Jurkat, Clone E6-1 (cell line): ENCODE measurements around the gene SLC39A9.
"Not testable (repeated sequence)": the region's sequence is repeated elsewhere in the genome, so short reads cannot be mapped to it uniquely, and the experiment has no call there.

Experiments
- DNase-seq: peaks from one replicate; pipeline ENCODE4 v3.0.0-alpha.2; 2011; ENCODE audit warnings: low read depth, low spot score
- H3K4me3 ChIP-seq: 2 replicates; pipeline ENCODE4 v1.5.1; 2011; ENCODE audit warnings: mild to moderate bottlenecking, low read length, control low read depth, moderate library complexity

SLC39A9 gene

GRCh38 chr14:69366069-69366468 is 32.4 kb upstream of the SLC39A9 start:
- H3K4me3 ChIP-seq: no peak overlapping the region
- no peak for DNase-seq

DNA sequence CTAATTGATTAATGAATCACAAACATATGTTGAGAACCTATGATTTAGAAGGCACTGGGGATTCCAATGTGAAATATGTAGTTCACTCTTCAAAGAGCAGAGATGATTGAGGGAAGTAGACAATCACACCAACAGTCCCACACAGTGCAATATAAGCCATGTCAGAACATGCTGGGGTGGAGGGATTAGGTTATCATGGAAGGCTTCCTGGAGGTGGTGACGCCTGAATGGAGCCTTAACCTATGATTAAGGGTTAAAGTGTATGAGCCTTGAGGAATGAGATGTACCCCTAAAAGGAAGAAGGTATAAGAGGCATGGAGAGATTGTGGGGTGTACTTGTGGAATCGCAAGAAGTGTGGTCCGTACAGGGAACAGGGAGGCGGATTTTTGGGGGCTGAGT is 31.7 kb upstream of the SLC39A9 start:
- no peak for DNase-seq
- no peak overlapping the region for H3K4me3 ChIP-seq

- no peak overlapping the region for H3K4me3 ChIP-seq
- no peak for DNase-seq
Observed at GRCh38 chr14:69368381-69368780, 30.1 kb upstream of the SLC39A9 start.

- no peak overlapping the region for H3K4me3 ChIP-seq
- DNase-seq: no peak
Observed at GRCh38 chr14:69370061-69370460, 28.4 kb upstream of the SLC39A9 start.

- DNase-seq: no peak
- no peak overlapping the region for H3K4me3 ChIP-seq
Observed at GRCh38 chr14:69372146-69372545, 26.3 kb upstream of the SLC39A9 start.

GRCh38 chr14:69373104-69373503 is 25.4 kb upstream of the SLC39A9 start:
- no peak for DNase-seq
- H3K4me3 ChIP-seq: no peak overlapping the region

DNA sequence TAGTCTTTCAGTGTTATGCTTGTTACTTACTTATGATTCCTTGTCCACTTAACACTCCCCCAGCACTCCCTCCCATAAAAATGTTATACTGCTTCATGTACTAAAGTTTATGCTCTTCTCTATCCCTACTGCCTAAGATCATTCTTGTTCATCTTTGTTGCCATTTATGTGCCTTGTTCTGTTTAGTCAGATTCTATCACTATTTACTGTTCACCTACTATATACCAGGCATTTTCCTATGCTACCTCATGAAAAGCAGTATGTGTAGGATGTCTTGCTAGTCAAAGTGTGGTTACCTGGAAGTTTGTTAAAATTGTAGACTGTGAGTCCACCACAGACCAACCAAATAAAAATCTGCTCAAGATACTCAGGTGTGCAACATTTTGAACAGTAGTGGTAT is 24.3 kb upstream of the SLC39A9 start:
- no peak for DNase-seq
- no peak overlapping the region for H3K4me3 ChIP-seq

DNA sequence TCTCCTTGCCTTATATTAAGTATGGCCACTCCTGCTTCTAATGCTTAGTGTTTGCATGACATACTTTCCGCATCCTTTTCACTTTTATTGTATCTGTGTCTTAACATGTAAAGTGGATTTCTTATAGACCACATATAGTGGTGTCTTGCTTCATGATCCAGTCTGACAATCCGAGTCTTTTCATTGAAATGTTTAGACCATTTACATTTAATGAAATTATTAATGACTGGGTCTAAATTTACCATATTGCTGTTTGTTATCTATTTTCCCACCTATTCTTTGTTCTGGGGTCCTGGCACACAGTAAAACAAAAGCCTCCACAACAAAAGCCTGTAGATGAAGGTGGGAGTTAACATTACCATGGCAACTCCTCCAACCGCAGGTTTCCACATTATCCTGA is 23.3 kb upstream of the SLC39A9 start:
- no peak overlapping the region for H3K4me3 ChIP-seq
- no peak for DNase-seq

DNA sequence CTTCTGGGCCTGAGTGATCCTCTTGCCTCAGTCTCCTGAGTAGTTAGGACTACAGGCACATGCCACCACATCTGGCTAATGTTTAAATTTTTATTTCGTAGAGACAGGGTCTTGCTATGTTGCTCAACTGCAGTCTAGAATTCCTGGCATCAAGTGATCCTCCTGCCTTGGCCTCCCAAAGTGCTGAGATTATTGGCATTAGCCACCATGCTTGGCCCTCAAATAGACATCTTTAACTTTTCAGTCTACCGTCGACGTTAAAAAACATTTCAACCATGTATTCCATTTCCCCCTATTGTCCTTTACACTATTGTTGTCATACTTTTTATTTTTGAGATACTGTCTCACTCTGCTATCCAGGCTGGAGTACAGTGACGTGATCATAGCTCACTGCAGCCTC is 22.8 kb upstream of the SLC39A9 start:
- H3K4me3 ChIP-seq: no peak overlapping the region
- no peak for DNase-seq

- no peak for DNase-seq
Observed at GRCh38 chr14:69376439-69376838, 22.1 kb upstream of the SLC39A9 start.

DNA sequence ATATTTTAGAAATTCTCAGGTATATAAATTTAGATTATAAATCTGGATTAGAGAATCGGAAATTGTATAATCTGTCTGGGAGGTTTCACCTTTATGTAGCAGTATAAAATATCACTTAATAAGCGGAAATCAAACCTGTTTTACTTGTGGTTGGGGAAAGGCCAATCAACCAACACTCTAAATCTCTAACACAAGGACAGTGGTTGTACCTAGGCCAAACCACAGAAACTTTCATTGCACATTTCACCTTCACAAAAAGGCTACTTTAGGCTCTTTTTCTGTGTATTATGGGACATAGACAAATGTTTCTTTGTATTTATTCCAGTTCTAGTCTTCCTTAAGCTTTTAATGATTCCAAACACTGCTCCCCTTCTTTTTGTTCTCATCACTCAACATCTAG is 20.2 kb upstream of the SLC39A9 start:
- DNase-seq: no peak

More at GRCh38 chr14:69376439-69376838, 22.1 kb upstream of the SLC39A9 start:
- H3K4me3 ChIP-seq: no peak overlapping the region

DNA sequence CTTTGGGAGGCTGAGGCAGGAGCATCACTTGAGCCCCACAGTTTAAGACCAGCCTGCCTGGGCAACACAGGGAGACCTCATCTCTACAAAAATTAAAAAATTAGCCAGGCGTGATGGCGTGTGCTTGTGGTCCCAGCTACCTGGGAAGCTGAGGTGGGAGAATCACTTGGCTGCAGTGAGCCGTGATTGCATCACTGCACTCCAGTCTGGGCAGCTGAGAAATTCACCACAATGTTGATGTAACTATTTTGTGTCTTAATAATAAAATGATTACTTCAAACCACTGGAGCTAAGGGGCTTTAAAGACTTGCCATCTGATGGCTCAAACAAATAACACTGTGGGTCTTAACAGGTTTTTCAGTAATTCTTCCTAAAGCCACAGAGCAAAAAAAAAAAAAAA is 11.2 kb upstream of the SLC39A9 start:
- no peak for DNase-seq
- H3K4me3 ChIP-seq: no peak overlapping the region

More for the DNA sequence above, 20.2 kb upstream of the SLC39A9 start:
- H3K4me3 ChIP-seq: no peak overlapping the region

- H3K4me3 ChIP-seq, DNase-seq: not testable (repeated sequence)
Observed at GRCh38 chr14:69391400-69391799, 7.1 kb upstream of the SLC39A9 start.

DNA sequence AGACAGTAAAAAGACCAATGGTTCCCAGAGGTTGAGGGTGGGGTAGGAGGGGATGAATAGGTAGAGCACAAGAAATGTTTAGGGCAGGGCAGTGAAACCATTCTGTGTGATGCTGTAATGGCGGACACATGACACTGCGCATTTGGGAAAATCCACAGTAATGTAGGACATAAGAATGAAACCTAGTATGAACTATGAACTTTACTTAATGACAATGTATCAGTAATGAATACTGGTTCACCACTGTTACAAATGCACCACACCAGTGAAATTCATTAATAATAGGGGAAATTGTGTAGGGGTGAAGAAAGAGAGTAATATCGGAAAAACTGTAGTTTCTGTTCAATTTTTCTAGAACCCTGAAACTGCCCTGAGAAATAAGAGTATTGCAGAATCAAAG is 6.0 kb upstream of the SLC39A9 start:
- DNase-seq: no peak
- H3K4me3 ChIP-seq: no peak overlapping the region

DNA sequence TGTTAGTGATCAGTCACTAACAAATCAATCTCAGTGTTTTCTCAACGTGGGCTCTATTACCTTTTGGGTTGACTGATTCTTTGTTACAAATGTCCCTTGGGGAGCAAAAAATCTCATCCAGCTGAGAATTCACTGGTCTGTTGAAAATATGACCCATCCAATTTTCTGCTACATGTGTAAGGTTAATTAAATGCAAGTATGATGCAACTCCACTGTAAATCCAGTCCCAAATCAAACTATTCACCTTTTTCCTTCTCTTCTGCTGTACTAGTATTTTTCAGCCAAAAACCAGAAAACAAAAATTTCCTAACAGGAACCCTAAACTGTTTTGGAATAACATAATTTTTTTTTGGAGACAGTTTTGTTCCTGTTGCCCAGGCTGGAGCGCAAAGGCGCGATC is 2.6 kb upstream of the SLC39A9 start:
- H3K4me3 ChIP-seq: no peak overlapping the region
- DNase-seq: no peak

GRCh38 chr14:69398818-69399210 is 322 bp downstream of the SLC39A9 start:
- H3K4me3 ChIP-seq: peak overlapping the region; percentile 75
- no peak for DNase-seq

- no peak for DNase-seq
- peak overlapping the region; percentile 75 for H3K4me3 ChIP-seq
Observed at GRCh38 chr14:69399750-69400149, 1.3 kb downstream of the SLC39A9 start.

DNA sequence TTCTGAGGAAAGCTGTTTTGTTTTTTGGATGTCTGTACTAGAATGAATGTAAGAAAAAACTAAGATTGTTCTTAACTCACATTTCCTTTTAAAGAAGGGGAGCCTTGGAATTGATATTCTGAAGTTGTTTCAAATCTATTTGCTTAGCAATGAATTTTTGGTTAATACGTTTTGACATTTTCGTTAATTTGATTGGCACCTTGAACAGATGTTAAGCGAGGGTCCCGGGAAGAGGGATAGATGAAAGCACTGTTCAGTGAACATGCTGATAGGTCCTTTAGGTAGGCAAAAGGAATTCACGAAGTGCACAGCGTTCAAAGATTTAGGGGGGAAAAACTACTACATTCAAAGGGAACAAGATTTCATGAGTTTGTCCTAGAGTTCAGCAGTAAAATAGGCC is 1.7 kb downstream of the SLC39A9 start:
- DNase-seq: no peak
- no peak overlapping the region for H3K4me3 ChIP-seq

- no peak for DNase-seq
- no peak overlapping the region for H3K4me3 ChIP-seq
Observed at GRCh38 chr14:69401841-69402240, 3.3 kb downstream of the SLC39A9 start.

- no peak for DNase-seq
- H3K4me3 ChIP-seq: no peak overlapping the region
Observed at GRCh38 chr14:69404478-69404877, 6.0 kb downstream of the SLC39A9 start.

DNA sequence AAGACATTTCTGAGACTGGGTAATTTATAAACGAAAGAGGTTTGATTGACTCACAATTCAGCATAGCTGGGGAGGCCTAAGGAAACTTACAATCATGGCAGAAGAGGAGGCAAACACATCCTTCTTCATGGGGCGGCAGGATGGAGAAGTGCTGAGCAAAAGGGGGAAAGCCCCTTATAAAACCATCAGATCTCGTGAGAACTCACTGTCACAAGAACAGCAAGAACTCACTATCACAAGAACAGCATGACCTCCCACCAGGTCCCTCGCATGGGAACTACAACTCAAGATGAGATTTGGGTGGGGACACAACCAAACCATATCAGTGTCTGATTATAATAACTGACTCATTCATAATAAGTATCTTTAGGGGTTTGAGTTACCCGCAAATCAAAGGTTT is 6.4 kb downstream of the SLC39A9 start:
- H3K4me3 ChIP-seq: no peak overlapping the region
- DNase-seq: no peak

DNA sequence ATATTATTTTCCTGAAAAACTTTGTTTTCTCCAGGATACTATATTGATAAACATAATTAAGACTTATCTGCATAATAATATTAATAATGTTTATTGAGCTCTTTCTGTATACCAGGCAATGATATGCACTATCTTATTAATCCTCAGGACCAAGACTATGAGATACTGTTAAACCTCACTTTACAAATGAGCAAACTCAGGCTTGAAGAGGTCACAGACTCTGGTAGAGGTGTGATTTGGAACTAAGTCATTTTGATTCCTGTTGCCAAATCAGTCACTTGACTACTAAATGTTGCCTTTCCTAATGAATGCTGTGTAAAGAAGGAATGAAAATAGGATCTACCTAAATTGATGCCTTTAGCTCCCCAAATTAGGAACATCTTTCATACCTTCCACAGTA is 7.3 kb downstream of the SLC39A9 start:
- H3K4me3 ChIP-seq: no peak overlapping the region
- DNase-seq: no peak
